Stimulated activated CD4-positive, alpha-beta T cell treated with anti-CD3 and anti-CD28 coated beads, TNF-alpha, amount 100 ng/mL, for 48 hours (primary cell): ENCODE data around the gene ZSWIM2.
"Not testable (repeated sequence)": the region's sequence is repeated elsewhere in the genome, so short reads cannot be mapped to it uniquely, and the experiment has no call there.

Experiments
- DNase-seq, 3 donors: peaks; one replicate each; pipeline ENCODE4 v3.0.0-alpha.2; 2020; ENCODE audit warnings: low read depth in 3 of 3

Gene ZSWIM2

GRCh38 chr2:186842373-186842772 lies 6.6 kb downstream of the ZSWIM2 start:
- DNase-seq, result no peak

- no peak for DNase-seq
These were observed 7.0 kb downstream of the ZSWIM2 start for GRCh38 chr2:186841940-186842339.

- no peak for DNase-seq
These were observed 13.3 kb downstream of the ZSWIM2 start for GRCh38 chr2:186835628-186836027.

- no peak for DNase-seq
These were observed 21.0 kb downstream of the ZSWIM2 start for GRCh38 chr2:186827862-186828492.

GRCh38 chr2:186827411-186827810 lies 21.6 kb downstream of the ZSWIM2 start:
- DNase-seq, result no peak

GRCh38 chr2:186822323-186822722 lies 26.6 kb downstream of the ZSWIM2 start:
- DNase-seq, result no peak

GRCh38 chr2:186820303-186820702 lies 28.7 kb downstream of the ZSWIM2 start:
- no peak for DNase-seq

- DNase-seq, result not testable (repeated sequence)
These were observed 37.2 kb downstream of the ZSWIM2 start for GRCh38 chr2:186811760-186812159.

GRCh38 chr2:186806591-186806990 lies 42.4 kb downstream of the ZSWIM2 start:
- DNase-seq, result no peak

GRCh38 chr2:186798604-186799003 lies 50.4 kb downstream of the ZSWIM2 start:
- DNase-seq, result not testable (repeated sequence)

GRCh38 chr2:186784930-186785329 lies 64.0 kb downstream of the ZSWIM2 start:
- DNase-seq, result no peak

GRCh38 chr2:186783254-186783653 lies 65.7 kb downstream of the ZSWIM2 start:
- no peak for DNase-seq

GRCh38 chr2:186780701-186781316 lies 68.2 kb downstream of the ZSWIM2 start:
- no peak for DNase-seq
